HepG2 (cell line): ENCODE data around the gene CES3. TPM values are rescaled to one million over a fixed set of nuclear protein-coding genes. Genes with fewer than 3 reads are reported as not detected.
A peak's percentile ranks its signal among the peaks of the same experiment; 100 is the strongest.

Experiments
- CCAR2 ChIP-seq: fragments of 200-400 bp; formaldehyde crosslinking; optimal IDR thresholded peaks from 2 replicates; pipeline ENCODE3; 2018; ENCODE audit warnings: low read depth, mild to moderate bottlenecking, low read length, moderate library complexity
- CENPT ChIP-seq: sonication (generic); formaldehyde crosslinking; IDR thresholded peaks from 2 replicates; pipeline ENCODE4 v1.8.0; 2022; ENCODE audit warnings: low read depth, mild to moderate bottlenecking, moderate library complexity, missing genetic modification reagents
- FOXA1 ChIP-seq, 2 experiments: fragments of 450-650 bp in 1 of 2; sonication (generic) in 1 of 2; formaldehyde crosslinking in 1 of 2; IDR thresholded peaks; 2 replicates each; pipeline versions ENCODE4 v1.4.0 to v1.6.1; 2016 to 2020; ENCODE audit warnings: missing genetic modification reagents in 1 of 2
- GABPA ChIP-seq, 2 experiments: IDR thresholded peaks; 2 replicates each; pipeline ENCODE4 v1.6.1; 2011 to 2016; ENCODE audit warnings: low read depth in 2 of 2, low read length in 1 of 2, missing biosample characterization in 1 of 2, missing genetic modification characterization in 1 of 2
- JUNB ChIP-seq: sonication (generic); formaldehyde crosslinking; IDR thresholded peaks from 2 replicates; pipeline ENCODE4 v1.8.0; 2022; ENCODE audit warnings: missing genetic modification reagents, mild to moderate bottlenecking, borderline replicate concordance
- MAFG ChIP-seq: sonication (generic); formaldehyde crosslinking; IDR thresholded peaks from 2 replicates; pipeline ENCODE4 v1.5.1; 2020; ENCODE audit warnings: mild to moderate bottlenecking, missing genetic modification reagents
- MTA1 ChIP-seq: sonication (generic); formaldehyde crosslinking; IDR thresholded peaks from 2 replicates; pipeline ENCODE4 v1.4.0; 2020; ENCODE audit warnings: missing genetic modification reagents, mild to moderate bottlenecking, borderline replicate concordance
- RFX3 ChIP-seq: IDR thresholded peaks from 2 replicates; pipeline ENCODE4 v1.6.1; 2016; ENCODE audit warnings: missing biosample characterization, missing genetic modification reagents
- SPEN ChIP-seq: sonication (generic); formaldehyde crosslinking; IDR thresholded peaks from 2 replicates; pipeline ENCODE4 v1.5.1; 2020; ENCODE audit warnings: low read depth, mild to moderate bottlenecking, missing genetic modification reagents
- TCF7 ChIP-seq: sonication (generic); IDR thresholded peaks from 2 replicates; pipeline ENCODE4 v1.6.1; 2016; ENCODE audit warnings: antibody characterized with exemption, low read depth
- ZNF17 ChIP-seq: sonication (generic); formaldehyde crosslinking; IDR thresholded peaks from 2 replicates; pipeline ENCODE4 v1.5.0; 2020; ENCODE audit warnings: mild to moderate bottlenecking, missing genetic modification reagents
- ZNF430 ChIP-seq: sonication (generic); formaldehyde crosslinking; IDR thresholded peaks from 2 replicates; pipeline ENCODE4 v1.9.0; 2021; ENCODE audit warnings: mild to moderate bottlenecking, missing genetic modification reagents
- ZNF567 ChIP-seq: sonication (generic); formaldehyde crosslinking; IDR thresholded peaks from 2 replicates; pipeline ENCODE4 v1.8.1; 2023; ENCODE audit warnings: mild to moderate bottlenecking, missing genetic modification reagents, borderline replicate concordance
- ZNF674 ChIP-seq: sonication (generic); formaldehyde crosslinking; IDR thresholded peaks from 2 replicates; pipeline ENCODE4 v1.5.0; 2020; ENCODE audit warnings: low read depth, mild to moderate bottlenecking, missing genetic modification reagents
- ZSCAN20 ChIP-seq: sonication (generic); formaldehyde crosslinking; IDR thresholded peaks from 2 replicates; pipeline ENCODE4 v1.4.0; 2020; ENCODE audit warnings: missing genetic modification reagents, mild to moderate bottlenecking, borderline replicate concordance
- polyA plus RNA-seq, 8 experiments: library from polyadenylated mRNA; depleted of rRNA in 3 of 8; stranded (reverse) in 7 of 8; unstranded in 1 of 8; fragments of >200 nt; fragmentation: Illumina TruSeq in 4 of 8; extraction: Trizol in 4 of 8; gene quantifications; 2 replicates each; pipeline versions ENCODE4 v1.2.1 to v1.2.3, GENCODE V29; 2011 to 2016; ENCODE audit warnings: low read depth in 4 of 8, missing spikeins in 1 of 8, mixed read lengths in 1 of 8; ENCODE audit not compliant: insufficient read depth in 1 of 8
- total RNA-seq, 5 experiments: library from RNA; depleted of rRNA; stranded (reverse); fragments of >200 nt; fragmentation: Illumina TruSeq; extraction: Trizol; gene quantifications; 2 replicates each; pipeline ENCODE4 v1.2.3, GENCODE V29; 2016; ENCODE audit warnings: low read depth in 1 of 5
- TF ChIP-seq, protein P1 (sequence below): sonication (generic); formaldehyde crosslinking; IDR thresholded peaks from 2 replicates; pipeline ENCODE4 v1.8.1; 2022; ENCODE audit warnings: mild to moderate bottlenecking, missing genetic modification reagents
- TF ChIP-seq, protein P2 (sequence below): sonication (generic); formaldehyde crosslinking; IDR thresholded peaks from 2 replicates; pipeline ENCODE4 v1.4.0; 2020; ENCODE audit warnings: missing genetic modification reagents
- TF ChIP-seq, protein P3 (sequence below): IDR thresholded peaks from 2 replicates; pipeline ENCODE4 v1.6.1; 2016
- TF ChIP-seq, protein P4 (sequence below): sonication (generic); formaldehyde crosslinking; IDR thresholded peaks from 2 replicates; pipeline ENCODE4 v1.4.0; 2020; ENCODE audit warnings: missing genetic modification reagents, borderline replicate concordance
- TF ChIP-seq, protein P5 (sequence below): sonication (generic); formaldehyde crosslinking; IDR thresholded peaks from 2 replicates; pipeline ENCODE4 v1.8.1; 2023; ENCODE audit warnings: missing genetic modification reagents, inconsistent platforms, borderline replicate concordance

Gene CES3
- total and polyA plus RNA-seq, 2 of the 13 experiments (the other 11 are each of a cell fraction or from before 2014, with no cell fraction given), result 6.6 to 17.4 TPM

DNA sequence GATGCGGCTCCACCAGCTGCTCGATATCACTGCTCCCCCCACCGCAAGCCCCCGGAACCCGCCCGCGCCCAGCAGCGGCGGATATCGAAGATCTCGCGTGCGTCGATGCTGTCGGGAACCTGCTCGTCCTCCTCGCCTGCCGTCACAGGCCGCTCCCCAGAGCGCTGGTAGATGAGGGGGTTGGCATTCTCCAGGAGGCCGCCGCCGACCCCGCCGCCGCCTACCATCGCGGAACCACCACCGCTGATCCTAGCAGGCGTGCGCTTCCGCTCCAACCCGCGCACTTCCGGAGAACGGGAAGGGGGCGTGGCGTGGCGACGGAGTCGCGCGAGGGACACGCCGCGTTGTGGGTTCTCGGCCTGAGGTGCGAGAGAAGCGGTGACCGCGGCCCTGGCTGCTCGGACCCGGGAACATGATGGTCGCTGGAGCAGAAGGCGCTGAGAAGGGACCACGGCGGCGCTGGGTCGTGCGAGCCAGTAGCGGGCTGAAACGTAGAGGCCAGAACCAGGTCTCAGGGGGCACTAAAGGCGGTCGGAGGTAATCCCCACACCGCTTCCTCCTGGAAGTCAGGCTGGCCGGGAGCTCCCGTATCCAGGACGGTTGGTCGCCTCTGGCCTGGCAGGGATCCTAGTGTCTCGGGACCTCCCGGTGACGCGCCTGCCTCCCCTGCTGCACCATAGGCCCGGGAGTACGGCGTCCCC is 26.8 kb upstream of the CES3 start, which contains the start of gene CIAO2B (continued):
- TF ChIP-seq ZNF17 (CRISPR knock-in tag) (peak; percentile 94; the same call in 1 of the 2 replicates), ZSCAN20 (CRISPR knock-in tag) (peak; percentile 72; the same call in 1 of the 2 replicates), MTA1 (CRISPR knock-in tag) (peak; percentile 87; the same call in 1 of the 2 replicates), JUNB (CRISPR knock-in tag) (no peak), FOXA1 (IDR thresholded peaks at IDR 0.05) (no peak), FOXA1 (CRISPR knock-in tag; IDR thresholded peaks at IDR 0.05) (no peak), ZNF567 (0 out of 2 replicates have a peak, but pooled peaks have one; percentile 70), TCF7 (no peak), SPEN (CRISPR knock-in tag) (peak; percentile 99), ZNF430 (CRISPR knock-in tag) (peak; percentile 97), MAFG (CRISPR knock-in tag) (no peak), RFX3 (CRISPR knock-in tag) (no peak), ZNF674 (CRISPR knock-in tag) (no peak), CENPT (CRISPR knock-in tag) (peak; percentile 79; the same call in 1 of the 2 replicates), GABPA (IDR thresholded peaks at IDR 0.05; ENCODE audit: low read depth, low read length) (peak; percentile 94), GABPA (CRISPR knock-in tag; IDR thresholded peaks at IDR 0.05; ENCODE audit: low read depth) (peak; percentile 98), CCAR2 (no peak)
- TF ChIP-seq, protein P1, sequence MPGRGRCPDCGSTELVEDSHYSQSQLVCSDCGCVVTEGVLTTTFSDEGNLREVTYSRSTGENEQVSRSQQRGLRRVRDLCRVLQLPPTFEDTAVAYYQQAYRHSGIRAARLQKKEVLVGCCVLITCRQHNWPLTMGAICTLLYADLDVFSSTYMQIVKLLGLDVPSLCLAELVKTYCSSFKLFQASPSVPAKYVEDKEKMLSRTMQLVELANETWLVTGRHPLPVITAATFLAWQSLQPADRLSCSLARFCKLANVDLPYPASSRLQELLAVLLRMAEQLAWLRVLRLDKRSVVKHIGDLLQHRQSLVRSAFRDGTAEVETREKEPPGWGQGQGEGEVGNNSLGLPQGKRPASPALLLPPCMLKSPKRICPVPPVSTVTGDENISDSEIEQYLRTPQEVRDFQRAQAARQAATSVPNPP (CRISPR knock-in tag), result peak; percentile 32; the same call in 1 of the 2 replicates
- TF ChIP-seq, protein P2, sequence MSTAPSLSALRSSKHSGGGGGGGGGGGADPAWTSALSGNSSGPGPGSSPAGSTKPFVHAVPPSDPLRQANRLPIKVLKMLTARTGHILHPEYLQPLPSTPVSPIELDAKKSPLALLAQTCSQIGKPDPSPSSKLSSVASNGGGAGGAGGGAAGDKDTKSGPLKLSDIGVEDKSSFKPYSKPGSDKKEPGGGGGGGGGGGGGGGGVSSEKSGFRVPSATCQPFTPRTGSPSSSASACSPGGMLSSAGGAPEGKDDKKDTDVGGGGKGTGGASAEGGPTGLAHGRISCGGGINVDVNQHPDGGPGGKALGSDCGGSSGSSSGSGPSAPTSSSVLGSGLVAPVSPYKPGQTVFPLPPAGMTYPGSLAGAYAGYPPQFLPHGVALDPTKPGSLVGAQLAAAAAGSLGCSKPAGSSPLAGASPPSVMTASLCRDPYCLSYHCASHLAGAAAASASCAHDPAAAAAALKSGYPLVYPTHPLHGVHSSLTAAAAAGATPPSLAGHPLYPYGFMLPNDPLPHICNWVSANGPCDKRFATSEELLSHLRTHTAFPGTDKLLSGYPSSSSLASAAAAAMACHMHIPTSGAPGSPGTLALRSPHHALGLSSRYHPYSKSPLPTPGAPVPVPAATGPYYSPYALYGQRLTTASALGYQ (CRISPR knock-in tag), result peak; percentile 83
- TF ChIP-seq, protein P3, sequence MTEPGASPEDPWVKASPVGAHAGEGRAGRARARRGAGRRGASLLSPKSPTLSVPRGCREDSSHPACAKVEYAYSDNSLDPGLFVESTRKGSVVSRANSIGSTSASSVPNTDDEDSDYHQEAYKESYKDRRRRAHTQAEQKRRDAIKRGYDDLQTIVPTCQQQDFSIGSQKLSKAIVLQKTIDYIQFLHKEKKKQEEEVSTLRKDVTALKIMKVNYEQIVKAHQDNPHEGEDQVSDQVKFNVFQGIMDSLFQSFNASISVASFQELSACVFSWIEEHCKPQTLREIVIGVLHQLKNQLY (CRISPR knock-in tag), result peak; percentile 48; the same call in 1 of the 2 replicates
- TF ChIP-seq, protein P4, sequence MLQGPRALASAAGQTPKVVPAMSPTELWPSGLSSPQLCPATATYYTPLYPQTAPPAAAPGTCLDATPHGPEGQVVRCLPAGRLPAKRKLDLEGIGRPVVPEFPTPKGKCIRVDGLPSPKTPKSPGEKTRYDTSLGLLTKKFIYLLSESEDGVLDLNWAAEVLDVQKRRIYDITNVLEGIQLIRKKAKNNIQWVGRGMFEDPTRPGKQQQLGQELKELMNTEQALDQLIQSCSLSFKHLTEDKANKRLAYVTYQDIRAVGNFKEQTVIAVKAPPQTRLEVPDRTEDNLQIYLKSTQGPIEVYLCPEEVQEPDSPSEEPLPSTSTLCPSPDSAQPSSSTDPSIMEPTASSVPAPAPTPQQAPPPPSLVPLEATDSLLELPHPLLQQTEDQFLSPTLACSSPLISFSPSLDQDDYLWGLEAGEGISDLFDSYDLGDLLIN, result peak; percentile 92
- TF ChIP-seq, protein P5, sequence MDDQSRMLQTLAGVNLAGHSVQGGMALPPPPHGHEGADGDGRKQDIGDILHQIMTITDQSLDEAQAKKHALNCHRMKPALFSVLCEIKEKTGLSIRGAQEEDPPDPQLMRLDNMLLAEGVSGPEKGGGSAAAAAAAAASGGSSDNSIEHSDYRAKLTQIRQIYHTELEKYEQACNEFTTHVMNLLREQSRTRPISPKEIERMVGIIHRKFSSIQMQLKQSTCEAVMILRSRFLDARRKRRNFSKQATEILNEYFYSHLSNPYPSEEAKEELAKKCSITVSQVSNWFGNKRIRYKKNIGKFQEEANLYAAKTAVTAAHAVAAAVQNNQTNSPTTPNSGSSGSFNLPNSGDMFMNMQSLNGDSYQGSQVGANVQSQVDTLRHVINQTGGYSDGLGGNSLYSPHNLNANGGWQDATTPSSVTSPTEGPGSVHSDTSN (CRISPR knock-in tag), result peak; percentile 91
